Measurements from ENCODE around the gene SEC11C. TPM values are rescaled to one million over a fixed set of nuclear protein-coding genes. Genes with fewer than 3 reads are reported as not detected.
A peak's percentile ranks its signal among the peaks of the same experiment; 100 is the strongest.

The SEC11C gene
- total and polyA plus RNA-seq, 2 of the 8 experiments (the other 6 are each of a cell fraction or from before 2014, with no cell fraction given) = 27.1 to 59.3 TPM

DNA sequence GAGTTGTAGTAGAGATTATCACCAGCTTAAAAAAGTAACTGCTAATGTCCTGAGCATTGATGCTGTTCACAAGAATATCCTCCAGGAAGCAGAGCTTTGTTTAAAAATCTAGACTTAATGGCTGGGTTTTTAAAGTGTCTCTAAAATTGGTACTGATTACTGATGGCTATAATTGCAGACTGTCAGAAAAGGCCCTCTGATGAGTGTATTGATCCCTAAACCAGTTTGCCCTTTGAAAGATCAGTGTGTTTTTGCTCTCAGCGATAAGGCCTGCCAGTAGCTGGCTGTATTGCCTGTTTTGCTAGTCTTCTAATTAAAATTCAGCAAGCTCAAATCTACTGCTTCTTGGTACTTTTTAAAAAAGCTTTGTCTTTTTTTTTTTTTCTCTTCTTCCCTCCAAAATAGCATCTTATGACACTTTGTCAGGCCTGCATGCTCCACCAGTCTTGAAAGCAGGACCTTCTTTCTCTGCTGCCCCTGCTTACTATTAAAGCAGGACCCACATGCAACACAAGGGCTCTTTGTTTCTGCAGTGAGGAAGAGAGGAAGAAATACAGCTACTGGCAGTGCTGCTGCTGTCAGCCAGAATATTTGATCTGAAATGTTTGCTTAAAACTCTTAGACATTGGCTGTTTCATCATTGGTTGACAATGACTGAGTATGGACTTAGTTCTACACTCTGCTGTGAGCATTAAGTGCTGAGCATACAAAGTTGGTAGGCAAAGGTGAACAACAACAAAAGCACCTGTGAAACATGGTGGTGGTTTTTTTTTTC, 1.8 kb downstream of the SEC11C start:
- Histone ChIP-seq H3K79me1 (ENCODE audit: low read depth, low read length) (0 out of 2 replicates have a peak, but pooled peaks cover 3% of the 10 kb centered on the region), H3K23me2 (ENCODE audit: low read depth, low read length) (peaks cover 3% of the 10 kb centered on the region), H2BK5ac (ENCODE audit: low read depth, low read length) (no peak overlapping the region), H2AK5ac (ENCODE audit: low read depth, low read length) (no peak overlapping the region), H2AFZ (ENCODE audit: low read length) (no peak overlapping the region), H3K4ac (replicated peaks; ENCODE audit: insufficient read length, low read depth, low read length) (no peak overlapping the region), H3K4me3 (ENCODE audit: extremely low read depth in 1 of 4, insufficient read depth in 2 of 4, low read depth in 3 of 4, low read length in 4 of 4) (no peak overlapping the region), H2BK20ac (ENCODE audit: low read length) (no peak overlapping the region), H3K14ac (ENCODE audit: insufficient read length) (no peak overlapping the region), H2BK120ac (replicated peaks; ENCODE audit: low read depth, low read length) (no peak overlapping the region), H3K4me1 (replicated peaks in 1 of 4; ENCODE audit: control insufficient read depth in 3 of 4, insufficient read depth in 4 of 4, low read length in 3 of 4) (peaks cover 0 to 7% (median 2%) of the 10 kb centered on the region in 4 experiments; a peak in 4 of 7 replicates), H3K36me3 (ENCODE audit: control insufficient read depth in 2 of 4, insufficient read depth in 4 of 4, low read length in 3 of 4) (no peaks in the 10 kb centered on the region), H3K9me3 (ENCODE audit: insufficient read depth in 2 of 2, low read depth in 1 of 2, low read length in 1 of 2) (no peaks in the 10 kb centered on the region), H3K4me2 (ENCODE audit: insufficient read depth in 1 of 2, low read depth in 2 of 2, low read length in 2 of 2) (peak overlapping the region; percentile 83 to 90; a peak in 2 of 4 replicates), H3K9ac (replicated peaks in 1 of 4; ENCODE audit: extremely low read depth in 1 of 4, low read depth in 3 of 4, low read length in 3 of 4) (no peak overlapping the region), H3K18ac (ENCODE audit: extremely low read depth, low read length) (no peak overlapping the region), H3K27ac (ENCODE audit: low read depth, low read length) (no peak overlapping the region), H4K20me1 (replicated peaks in 1 of 2; ENCODE audit: control insufficient read depth in 1 of 2, insufficient read depth in 2 of 2, low read length in 2 of 2) (peaks cover 0 to 3% of the 10 kb centered on the region in 2 experiments), H3K56ac (replicated peaks; ENCODE audit: insufficient read length, low read depth, low read length) (no peak overlapping the region), H4K8ac (ENCODE audit: extremely low read depth, insufficient read depth, low read length) (no peak overlapping the region), H2BK12ac (ENCODE audit: low read depth, low read length) (no peak overlapping the region), H3K23ac (ENCODE audit: insufficient read length) (no peak overlapping the region), H3K27me3 (replicated peaks in 1 of 4; ENCODE audit: control insufficient read depth in 3 of 4, extremely low read depth in 1 of 4, insufficient read depth in 3 of 4, low read length in 3 of 4) (no peaks in the 10 kb centered on the region), H4K91ac (replicated peaks; ENCODE audit: insufficient read length, low read length) (no peak overlapping the region), H4K5ac (ENCODE audit: insufficient read length, low read depth, low read length) (no peak overlapping the region), H3K79me2 (ENCODE audit: control insufficient read depth in 1 of 2, insufficient read depth in 2 of 2, low read length in 2 of 2) (peaks cover 0 to 39% of the 10 kb centered on the region in 2 experiments; a peak in 2 of 4 replicates), H2BK15ac (ENCODE audit: low read length) (no peak overlapping the region)
- FAIRE-seq (no peak), DNase-seq (ENCODE audit: low read depth in 1 of 2, low spot score in 2 of 2) (no peak)
- 81% methylated on average over 1 of the region's 1 CpG; no CpG with 5 or more reads in 1 of the 2 experiments for WGBS, 2 experiments (ENCODE audit: extremely low coverage in 1 of 2, insufficient coverage in 1 of 2, insufficient read length in 1 of 2, insufficient replicate concordance in 2 of 2, low coverage in 1 of 2, low lambda C conversion rate in 2 of 2, missing lambda C conversion rate in 1 of 2)
- ChIA-PET POLR2A (ENCODE audit: partially characterized antibody) (interaction anchor here (0.8 to 1.8 kb wide), 4 partner anchors 8 to 279 kb away, joined by 3 to 5 read pairs (median 4); partner anchors contain the start of gene GRP), CTCF (ENCODE audit: partially characterized antibody) (interaction anchor here (0.6 to 2.1 kb wide), 6 partner anchors 8 to 57 kb away, joined by 3 to 8 read pairs (median 4); no protein-coding TSS in a partner anchor)
- no peak for TF ChIP-seq SIX5 (IDR thresholded peaks at IDR 0.05; ENCODE audit: low read depth, low read length)
- no peak for TF ChIP-seq NRF1 (IDR thresholded peaks at IDR 0.05; ENCODE audit: low read depth, low read length)
- TF ChIP-seq SRF (IDR thresholded peaks at IDR 0.05; ENCODE audit: low read depth, low read length) = no peak
- no peak for TF ChIP-seq SP4 (IDR thresholded peaks at IDR 0.05; ENCODE audit: low read length)
- TF ChIP-seq BACH1 (IDR thresholded peaks at IDR 0.05; ENCODE audit: low read length) = no peak
- TF ChIP-seq SP2 (IDR thresholded peaks at IDR 0.05; ENCODE audit: low read length) = no peak
- TF ChIP-seq KDM5A (IDR thresholded peaks at IDR 0.05; ENCODE audit: low read length) = no peak
- no peak for TF ChIP-seq PHF8 (conservative IDR thresholded peaks at IDR 0.05; ENCODE audit: low read depth, low read length)
- no peak for TF ChIP-seq POLR2A (IDR thresholded peaks at IDR 0.05; ENCODE audit: control extremely low read depth in 1 of 2, low read depth in 2 of 2, low read length in 2 of 2)
- TF ChIP-seq, protein P1, sequence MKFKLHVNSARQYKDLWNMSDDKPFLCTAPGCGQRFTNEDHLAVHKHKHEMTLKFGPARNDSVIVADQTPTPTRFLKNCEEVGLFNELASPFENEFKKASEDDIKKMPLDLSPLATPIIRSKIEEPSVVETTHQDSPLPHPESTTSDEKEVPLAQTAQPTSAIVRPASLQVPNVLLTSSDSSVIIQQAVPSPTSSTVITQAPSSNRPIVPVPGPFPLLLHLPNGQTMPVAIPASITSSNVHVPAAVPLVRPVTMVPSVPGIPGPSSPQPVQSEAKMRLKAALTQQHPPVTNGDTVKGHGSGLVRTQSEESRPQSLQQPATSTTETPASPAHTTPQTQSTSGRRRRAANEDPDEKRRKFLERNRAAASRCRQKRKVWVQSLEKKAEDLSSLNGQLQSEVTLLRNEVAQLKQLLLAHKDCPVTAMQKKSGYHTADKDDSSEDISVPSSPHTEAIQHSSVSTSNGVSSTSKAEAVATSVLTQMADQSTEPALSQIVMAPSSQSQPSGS (IDR thresholded peaks at IDR 0.05; ENCODE audit: low read length) = no peak
- TF ChIP-seq MAX (IDR thresholded peaks at IDR 0.05) = no peak
